Measurements from ENCODE around the gene ATRIP. TPM values are rescaled to one million over a fixed set of nuclear protein-coding genes. Genes with fewer than 3 reads are reported as not detected.
"Not testable (repeated sequence)": the region's sequence is repeated elsewhere in the genome, so short reads cannot be mapped to it uniquely, and the experiment has no call there.

The ATRIP gene
- total RNA-seq, 1 donor from 2014 or later: 6.3 TPM

GRCh38 chr3:48439820-48440589 is 6.5 kb upstream of the ATRIP start, which contains the start of the genes CCDC51 and TMA7:
TSS of gene CCDC51 (minus strand) at chr3:48440119. CDS start at chr3:48435128, 4,991 bp downstream.
TSS of gene TMA7 (plus strand) at chr3:48440257. CDS start at chr3:48440297, 40 bp downstream.
- ATAC-seq: peak; percentile 96

DNA sequence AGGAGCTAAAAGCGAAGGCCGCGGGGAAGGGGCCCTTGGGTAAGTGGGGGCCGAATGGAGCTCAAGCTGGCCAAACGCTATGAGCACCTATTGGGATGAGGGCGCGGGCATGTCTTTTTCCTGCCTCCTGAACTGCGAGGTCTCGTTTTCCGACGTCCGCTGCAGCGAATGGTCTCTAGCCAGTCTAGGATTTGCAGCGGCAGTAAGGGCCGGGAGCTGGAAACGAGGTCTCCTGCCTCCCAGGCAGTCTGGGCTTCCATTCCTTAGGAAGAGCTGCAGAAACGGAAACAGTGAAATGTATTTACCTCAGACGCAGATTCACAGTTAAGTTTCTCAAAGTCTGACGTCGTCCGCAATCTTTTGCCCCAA is 6.0 kb upstream of the ATRIP start:
- peak; percentile 5 for ATAC-seq

- no peak for ATAC-seq
Observed at GRCh38 chr3:48441940-48442339, 4.6 kb upstream of the ATRIP start.

- no peak for ATAC-seq
Observed at GRCh38 chr3:48445277-48445882, 1.2 kb upstream of the ATRIP start.

DNA sequence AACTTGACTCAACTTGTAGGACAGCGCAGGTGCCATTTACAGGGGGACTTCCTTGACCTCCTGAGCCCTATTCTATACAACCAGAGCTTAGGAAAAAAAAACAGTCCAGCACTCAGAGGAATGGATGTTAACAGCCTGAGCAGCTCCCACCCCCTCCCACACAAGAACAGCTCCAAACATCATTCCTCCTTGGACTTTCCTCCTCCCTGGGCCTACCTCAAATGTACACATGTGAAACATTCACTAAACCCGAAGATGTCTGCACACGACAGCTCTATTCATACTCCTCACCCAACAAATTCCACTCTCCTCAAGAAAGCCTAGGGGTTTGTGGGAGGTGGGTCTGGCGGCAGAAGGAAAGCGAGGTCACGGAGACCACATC is 503 bp upstream of the ATRIP start:
- peak; percentile 2 for ATAC-seq

DNA sequence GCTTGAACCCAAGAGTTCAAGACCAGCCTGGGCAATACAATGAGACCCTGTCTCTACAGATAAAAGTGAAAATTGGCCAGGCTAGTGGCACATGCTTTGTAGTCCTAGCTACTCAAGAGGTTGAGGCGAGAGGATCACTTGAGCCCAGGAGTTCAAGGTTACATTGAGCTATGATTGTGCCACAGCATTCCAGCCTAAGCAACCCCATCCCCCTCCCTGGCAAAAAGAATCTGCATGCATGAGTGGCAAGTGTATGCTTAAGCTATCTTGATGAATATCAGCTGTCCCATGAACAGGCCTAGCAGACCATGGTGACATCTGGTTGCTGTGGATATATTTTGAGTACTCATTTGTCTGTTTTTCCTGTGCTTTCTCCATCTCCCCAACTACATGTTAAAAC is 4.7 kb downstream of the ATRIP start:
- no peak for ATAC-seq

DNA sequence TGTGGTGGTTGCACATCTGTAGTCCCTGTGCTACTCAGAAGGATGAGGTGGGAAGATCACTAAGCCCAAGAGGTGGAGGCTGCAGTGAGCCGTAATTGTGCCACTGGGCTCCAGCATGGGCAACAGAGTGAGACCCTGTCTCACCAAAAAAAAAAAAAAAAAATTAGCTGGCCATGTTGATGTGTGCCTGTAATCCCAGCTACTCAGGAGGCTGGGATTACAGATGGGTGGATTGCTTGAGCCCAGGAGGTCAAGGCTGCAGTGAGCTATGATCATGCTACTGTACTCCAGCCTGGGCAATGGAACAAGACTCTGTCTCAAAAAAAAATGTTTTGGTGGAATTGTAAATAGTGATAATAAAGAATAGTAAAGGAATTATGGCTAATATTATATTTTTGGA is 9.9 kb downstream of the ATRIP start:
- no peak for ATAC-seq

GRCh38 chr3:48459331-48459730 is 12.8 kb downstream of the ATRIP start:
- peak; percentile 18 for ATAC-seq

GRCh38 chr3:48459773-48460516 is 13.4 kb downstream of the ATRIP start:
- no peak for ATAC-seq

GRCh38 chr3:48460517-48460902 is 14.0 kb downstream of the ATRIP start:
- no peak for ATAC-seq

DNA sequence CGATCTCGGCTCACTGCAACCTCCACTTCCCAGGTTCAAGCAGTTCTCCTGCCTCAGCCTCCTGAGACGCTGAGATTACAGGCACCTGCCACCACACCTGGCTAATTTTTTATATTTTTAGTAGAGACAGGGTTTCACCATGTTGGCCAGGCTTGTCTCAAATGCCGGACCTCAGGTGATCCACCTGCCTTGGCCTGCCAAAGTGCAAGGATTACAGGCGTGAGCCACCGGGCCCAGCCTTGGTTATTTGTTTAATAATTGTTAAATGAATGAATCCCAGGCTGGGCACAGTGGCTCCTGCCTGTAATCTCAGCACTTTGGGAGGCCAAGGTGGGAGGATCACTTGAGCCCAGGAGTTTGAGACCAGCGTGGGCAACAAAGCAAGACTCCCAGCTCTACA is 15.2 kb downstream of the ATRIP start:
- not testable (repeated sequence) for ATAC-seq

GRCh38 chr3:48463703-48464102 is 17.2 kb downstream of the ATRIP start:
- ATAC-seq: no peak

- ATAC-seq: no peak
Observed at GRCh38 chr3:48464713-48465221, 18.2 kb downstream of the ATRIP start.

DNA sequence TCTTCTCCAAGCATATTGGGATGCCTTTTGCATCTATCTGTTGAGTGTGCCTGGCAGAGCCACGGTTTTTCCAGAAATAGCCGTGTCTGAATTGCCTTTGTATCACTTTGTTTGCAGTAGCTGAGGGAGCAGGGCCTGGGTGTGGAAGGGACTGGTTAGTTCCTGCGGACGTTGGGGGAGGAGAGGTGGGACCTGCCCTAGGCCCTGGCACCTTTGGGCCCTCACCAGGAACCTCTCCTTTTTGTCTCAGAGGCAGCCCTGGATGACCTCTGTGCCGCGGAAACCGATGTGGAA is 18.6 kb downstream of the ATRIP start:
- ATAC-seq: no peak

GRCh38 chr3:48465531-48466378 is 19.2 kb downstream of the ATRIP start:
- ATAC-seq: peak; percentile 93

DNA sequence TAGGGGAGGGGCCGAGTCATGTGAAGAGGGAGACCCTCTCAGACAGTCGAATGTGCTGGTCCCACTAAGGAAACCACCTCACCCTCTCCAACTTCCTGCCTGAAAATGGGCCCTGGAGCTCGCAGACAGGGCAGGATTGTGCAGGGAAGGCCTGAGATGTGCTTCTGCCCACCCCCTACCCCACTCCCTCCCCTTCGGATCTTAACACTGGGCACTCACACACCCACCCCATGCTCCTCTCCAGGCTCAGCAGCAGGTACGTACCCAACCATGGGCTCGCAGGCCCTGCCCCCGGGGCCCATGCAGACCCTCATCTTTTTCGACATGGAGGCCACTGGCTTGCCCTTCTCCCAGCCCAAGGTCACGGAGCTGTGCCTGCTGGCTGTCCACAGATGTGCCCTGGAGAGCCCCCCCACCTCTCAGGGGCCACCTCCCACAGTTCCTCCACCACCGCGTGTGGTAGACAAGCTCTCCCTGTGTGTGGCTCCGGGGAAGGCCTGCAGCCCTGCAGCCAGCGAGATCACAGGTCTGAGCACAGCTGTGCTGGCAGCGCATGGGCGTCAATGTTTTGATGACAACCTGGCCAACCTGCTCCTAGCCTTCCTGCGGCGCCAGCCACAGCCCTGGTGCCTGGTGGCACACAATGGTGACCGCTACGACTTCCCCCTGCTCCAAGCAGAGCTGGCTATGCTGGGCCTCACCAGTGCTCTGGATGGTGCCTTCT is 20.0 kb downstream of the ATRIP start:
- peak; percentile 52 for ATAC-seq

DNA sequence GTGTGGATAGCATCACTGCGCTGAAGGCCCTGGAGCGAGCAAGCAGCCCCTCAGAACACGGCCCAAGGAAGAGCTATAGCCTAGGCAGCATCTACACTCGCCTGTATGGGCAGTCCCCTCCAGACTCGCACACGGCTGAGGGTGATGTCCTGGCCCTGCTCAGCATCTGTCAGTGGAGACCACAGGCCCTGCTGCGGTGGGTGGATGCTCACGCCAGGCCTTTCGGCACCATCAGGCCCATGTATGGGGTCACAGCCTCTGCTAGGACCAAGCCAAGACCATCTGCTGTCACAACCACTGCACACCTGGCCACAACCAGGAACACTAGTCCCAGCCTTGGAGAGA is 20.5 kb downstream of the ATRIP start:
- no peak for ATAC-seq

DNA sequence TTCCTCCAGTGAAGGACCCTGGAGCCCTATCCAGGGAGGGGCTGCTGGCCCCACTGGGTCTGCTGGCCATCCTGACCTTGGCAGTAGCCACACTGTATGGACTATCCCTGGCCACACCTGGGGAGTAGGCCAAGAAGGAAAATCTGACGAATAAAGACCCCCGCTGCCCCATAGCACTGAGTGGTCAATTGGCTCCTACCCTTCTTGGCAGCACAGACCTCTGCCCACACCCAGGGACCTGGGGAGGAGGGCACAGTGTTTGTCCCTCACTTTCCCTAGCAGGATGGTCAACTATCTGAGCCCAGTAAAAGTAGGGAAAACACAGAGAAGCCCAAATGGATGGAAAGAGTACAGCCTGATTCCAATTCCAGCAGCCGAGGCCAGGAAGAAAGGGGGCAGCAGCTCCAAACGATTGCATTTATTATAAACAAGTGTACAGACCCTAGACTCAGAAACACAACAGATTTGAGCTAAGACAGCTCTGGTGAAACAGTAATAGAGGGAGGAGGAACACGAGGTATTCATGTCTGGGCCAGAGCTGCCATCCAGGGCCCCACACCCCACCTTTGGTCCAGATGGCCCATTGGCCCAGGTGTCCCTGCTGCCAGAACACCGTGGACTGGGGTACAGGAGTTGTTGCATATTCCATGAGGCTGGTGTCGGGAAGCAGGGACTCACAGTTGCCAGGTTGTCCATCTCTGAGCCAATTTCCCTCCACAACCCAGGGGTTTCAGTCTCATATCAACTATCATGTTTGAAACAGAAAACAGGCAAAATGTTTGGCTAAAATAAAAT is 21.1 kb downstream of the ATRIP start:
- no peak for ATAC-seq

GRCh38 chr3:48468329-48468731 is 21.8 kb downstream of the ATRIP start:
- ATAC-seq: no peak

GRCh38 chr3:48469046-48469915 is 22.7 kb downstream of the ATRIP start:
- no peak for ATAC-seq
